Fibroblast of skin of left biceps (primary cell): Measurements from ENCODE around the gene ACKR1.

Experiments
- DNase-seq, 2 experiments: peaks; one replicate each; pipeline ENCODE4 v3.0.0-alpha.2; 2013; ENCODE audit warnings: low read depth in 2 of 2

ACKR1 gene

GRCh38 chr1:159204161-159205141, at the start of gene ACKR1:
Gene ACKR1, plus strand, starts transcription at chr1:159204875. Its CDS starts 85 bp downstream, at chr1:159204960.
- DNase-seq = no peak

GRCh38 chr1:159161001-159161718, 43.5 kb upstream of the ACKR1 start:
- peak; percentile 61 to 71 for DNase-seq

GRCh38 chr1:159161719-159162026, 43.0 kb upstream of the ACKR1 start:
- DNase-seq = no peak

GRCh38 chr1:159162516-159163265, 42.0 kb upstream of the ACKR1 start:
- no peak for DNase-seq

- DNase-seq = no peak
These were observed 41.0 kb upstream of the ACKR1 start for GRCh38 chr1:159163614-159164228.

GRCh38 chr1:159168043-159168442, 36.6 kb upstream of the ACKR1 start:
- no peak for DNase-seq

GRCh38 chr1:159170639-159171038, 34.0 kb upstream of the ACKR1 start:
- DNase-seq = no peak

GRCh38 chr1:159171254-159171687, 33.4 kb upstream of the ACKR1 start, which contains the start of gene CADM3:
Gene CADM3, plus strand, starts transcription at chr1:159171615. Its CDS starts 151 bp downstream, at chr1:159171766.
- no peak for DNase-seq

- no peak for DNase-seq
These were observed 32.8 kb upstream of the ACKR1 start for GRCh38 chr1:159171688-159172501.

- DNase-seq = no peak
These were observed 31.9 kb upstream of the ACKR1 start for GRCh38 chr1:159172614-159173291.

GRCh38 chr1:159173320-159173719, 31.4 kb upstream of the ACKR1 start:
- no peak for DNase-seq

GRCh38 chr1:159175571-159175970, 29.1 kb upstream of the ACKR1 start:
- no peak for DNase-seq

- peak; percentile 25 to 33 for DNase-seq
These were observed 27.3 kb upstream of the ACKR1 start for GRCh38 chr1:159177272-159177907.

- DNase-seq = no peak
These were observed 24.8 kb upstream of the ACKR1 start for GRCh38 chr1:159179906-159180305.

- DNase-seq = no peak
These were observed 24.2 kb upstream of the ACKR1 start for GRCh38 chr1:159180516-159180915.

GRCh38 chr1:159181328-159182024, 23.2 kb upstream of the ACKR1 start:
- no peak for DNase-seq

GRCh38 chr1:159184201-159184600, 20.5 kb upstream of the ACKR1 start:
- DNase-seq = no peak

- DNase-seq = no peak
These were observed 19.6 kb upstream of the ACKR1 start for GRCh38 chr1:159185121-159185520.

GRCh38 chr1:159187033-159187432, 17.6 kb upstream of the ACKR1 start:
- DNase-seq = no peak
